Measurements from ENCODE around the gene TJP1.

Gene TJP1

DNA sequence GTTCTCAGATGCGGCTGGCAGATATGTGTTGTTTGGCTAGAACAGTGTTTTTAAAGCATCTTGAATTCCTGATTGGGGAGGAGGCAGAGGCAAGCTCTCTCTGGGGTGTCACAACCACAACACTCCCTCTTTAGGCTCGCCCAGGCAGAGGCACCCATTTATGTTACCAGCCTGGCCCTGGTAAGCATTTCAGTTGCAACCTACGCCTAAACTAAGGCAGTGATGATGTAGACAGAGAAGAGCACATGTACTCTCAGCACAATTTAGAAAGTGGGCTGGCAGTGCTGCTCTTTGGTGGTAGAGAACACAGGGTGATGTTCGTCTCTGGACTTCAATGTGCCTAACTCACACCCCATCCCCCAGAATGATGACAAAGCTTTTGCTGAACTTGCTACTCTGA, 41.2 kb upstream of the TJP1 start:
- no peak for DNase-seq (ENCODE audit: low read depth)
- TF ChIP-seq, protein P1, sequence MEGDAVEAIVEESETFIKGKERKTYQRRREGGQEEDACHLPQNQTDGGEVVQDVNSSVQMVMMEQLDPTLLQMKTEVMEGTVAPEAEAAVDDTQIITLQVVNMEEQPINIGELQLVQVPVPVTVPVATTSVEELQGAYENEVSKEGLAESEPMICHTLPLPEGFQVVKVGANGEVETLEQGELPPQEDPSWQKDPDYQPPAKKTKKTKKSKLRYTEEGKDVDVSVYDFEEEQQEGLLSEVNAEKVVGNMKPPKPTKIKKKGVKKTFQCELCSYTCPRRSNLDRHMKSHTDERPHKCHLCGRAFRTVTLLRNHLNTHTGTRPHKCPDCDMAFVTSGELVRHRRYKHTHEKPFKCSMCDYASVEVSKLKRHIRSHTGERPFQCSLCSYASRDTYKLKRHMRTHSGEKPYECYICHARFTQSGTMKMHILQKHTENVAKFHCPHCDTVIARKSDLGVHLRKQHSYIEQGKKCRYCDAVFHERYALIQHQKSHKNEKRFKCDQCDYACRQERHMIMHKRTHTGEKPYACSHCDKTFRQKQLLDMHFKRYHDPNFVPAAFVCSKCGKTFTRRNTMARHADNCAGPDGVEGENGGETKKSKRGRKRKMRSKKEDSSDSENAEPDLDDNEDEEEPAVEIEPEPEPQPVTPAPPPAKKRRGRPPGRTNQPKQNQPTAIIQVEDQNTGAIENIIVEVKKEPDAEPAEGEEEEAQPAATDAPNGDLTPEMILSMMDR (IDR thresholded peaks at IDR 0.05; ENCODE audit: control insufficient read depth, insufficient read depth, low read depth, low read length, missing control alignments), result no peak
- no peak overlapping the region for H3K4me3 ChIP-seq (ENCODE audit: control insufficient read depth, low read depth, low read length)

GRCh38 chr15:29862271-29862670, 40.0 kb upstream of the TJP1 start:
- no peak for DNase-seq (ENCODE audit: low read depth)
- TF ChIP-seq, protein P1 (IDR thresholded peaks at IDR 0.05; ENCODE audit: control insufficient read depth, insufficient read depth, low read depth, low read length, missing control alignments), result no peak
- no peak overlapping the region for H3K4me3 ChIP-seq (ENCODE audit: control insufficient read depth, low read depth, low read length)

DNA sequence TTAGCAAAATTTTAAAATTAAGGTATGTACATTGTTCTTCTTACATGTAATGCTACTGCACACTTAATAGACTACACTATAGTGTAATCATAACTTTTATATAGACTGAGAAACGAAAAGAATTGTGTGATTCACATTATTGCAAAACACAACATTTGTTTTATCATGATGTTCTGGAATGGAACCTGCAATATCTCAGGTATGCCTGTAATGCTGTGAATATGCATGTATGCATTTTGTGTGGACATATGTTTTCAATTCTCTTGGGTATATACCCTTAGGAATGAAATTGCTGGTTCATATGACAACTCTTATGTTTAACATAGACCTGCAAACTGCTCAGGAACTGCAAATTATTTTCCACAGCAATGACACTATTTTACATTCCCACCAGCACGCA, 38.6 kb upstream of the TJP1 start:
- TF ChIP-seq, protein P1 (IDR thresholded peaks at IDR 0.05; ENCODE audit: control insufficient read depth, insufficient read depth, low read depth, low read length, missing control alignments), result no peak
- no peak overlapping the region for H3K4me3 ChIP-seq (ENCODE audit: control insufficient read depth, low read depth, low read length)
- DNase-seq (ENCODE audit: low read depth), result no peak

DNA sequence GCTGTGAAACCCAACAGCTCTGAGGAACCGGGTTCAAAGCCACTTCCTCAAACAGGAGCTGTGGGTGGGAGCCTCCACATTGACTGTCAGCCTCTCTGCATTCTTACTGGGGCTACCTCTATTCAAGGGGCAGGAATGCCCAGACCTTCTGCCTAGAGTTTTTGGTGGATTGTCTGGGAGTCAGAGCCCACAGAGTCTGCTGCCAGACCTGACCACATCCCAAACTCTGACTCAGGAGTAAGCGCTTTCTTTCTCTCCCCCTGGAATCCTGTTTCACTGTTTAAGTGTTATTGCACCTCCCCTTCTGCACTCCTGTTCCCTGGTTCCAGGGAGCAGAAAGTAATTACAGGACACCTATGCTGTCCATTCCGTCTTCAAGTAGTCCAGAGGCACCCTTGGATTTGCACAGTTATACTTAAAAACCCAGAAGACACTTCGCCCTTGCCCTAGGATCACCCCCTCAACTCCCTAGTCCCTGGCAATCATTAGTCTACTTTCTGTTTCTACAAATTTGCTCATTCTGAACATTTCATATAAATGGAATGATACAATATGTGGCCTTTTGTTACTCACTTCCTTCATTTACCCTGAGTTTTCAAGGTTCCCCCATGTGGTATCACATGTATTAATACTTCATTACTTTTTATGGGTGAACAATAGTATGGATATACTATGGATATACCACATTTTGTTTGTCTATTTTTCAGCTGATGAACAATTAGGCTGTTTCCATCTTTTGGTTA, 37.9 kb upstream of the TJP1 start:
- DNase-seq (ENCODE audit: low read depth), result peak; percentile 40

GRCh38 chr15:29859293-29859692, 37.0 kb upstream of the TJP1 start:
- no peak overlapping the region for H3K4me3 ChIP-seq (ENCODE audit: control insufficient read depth, low read depth, low read length)
- DNase-seq (ENCODE audit: low read depth), result no peak
- TF ChIP-seq, protein P1 (IDR thresholded peaks at IDR 0.05; ENCODE audit: control insufficient read depth, insufficient read depth, low read depth, low read length, missing control alignments), result no peak

More for the DNA sequence above, 37.9 kb upstream of the TJP1 start:
- TF ChIP-seq, protein P1 (IDR thresholded peaks at IDR 0.05; ENCODE audit: control insufficient read depth, insufficient read depth, low read depth, low read length, missing control alignments), result no peak
- H3K4me3 ChIP-seq (ENCODE audit: control insufficient read depth, low read depth, low read length), result no peak overlapping the region

DNA sequence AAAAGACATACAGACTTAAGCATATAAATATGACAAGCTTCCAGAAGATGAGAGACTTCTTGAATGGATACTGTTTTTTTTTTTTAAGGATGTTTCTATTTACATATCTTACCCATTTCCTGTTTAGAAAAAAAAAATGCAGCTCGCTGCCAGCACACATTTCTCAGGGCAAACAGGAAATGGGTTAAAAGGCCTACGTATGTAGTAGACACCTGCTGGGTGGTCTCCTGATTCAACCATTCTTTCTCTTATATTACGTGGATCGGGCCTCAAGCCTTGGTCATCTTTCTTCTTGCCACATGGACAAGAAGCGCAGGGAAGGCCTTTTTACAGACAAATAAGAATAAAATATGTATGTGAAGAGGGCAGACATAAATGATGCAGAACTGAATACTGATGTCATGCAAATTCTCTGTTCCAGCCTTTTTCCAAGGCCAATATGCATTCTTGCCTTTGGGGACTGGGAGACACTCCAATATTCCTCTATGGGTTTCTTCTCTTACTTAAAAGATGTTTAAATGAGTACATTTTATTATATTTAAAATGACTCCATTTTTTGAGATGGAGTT, 35.0 kb upstream of the TJP1 start:
- DNase-seq (ENCODE audit: low read depth), result no peak
- TF ChIP-seq, protein P1 (IDR thresholded peaks at IDR 0.05; ENCODE audit: control insufficient read depth, insufficient read depth, low read depth, low read length, missing control alignments), result no peak

More for the DNA sequence above, 35.0 kb upstream of the TJP1 start:
- H3K4me3 ChIP-seq (ENCODE audit: control insufficient read depth, low read depth, low read length), result no peak overlapping the region

Data from AG09309 (cell line).